HTERT RPE-1 (cell line): Measurements from ENCODE around the gene DKK2.
"Not testable (repeated sequence)": the region's sequence is repeated elsewhere in the genome, so short reads cannot be mapped to it uniquely, and the experiment has no call there.

Experiments
- in situ Hi-C: fragments of 300-500 bp; cut with MboI; formaldehyde crosslinking; loops from 4 replicates; pipeline ENCODE4 v1.14.3; 2020; ENCODE audit warnings: low sequenced_read_pairs

The DKK2 gene

DNA sequence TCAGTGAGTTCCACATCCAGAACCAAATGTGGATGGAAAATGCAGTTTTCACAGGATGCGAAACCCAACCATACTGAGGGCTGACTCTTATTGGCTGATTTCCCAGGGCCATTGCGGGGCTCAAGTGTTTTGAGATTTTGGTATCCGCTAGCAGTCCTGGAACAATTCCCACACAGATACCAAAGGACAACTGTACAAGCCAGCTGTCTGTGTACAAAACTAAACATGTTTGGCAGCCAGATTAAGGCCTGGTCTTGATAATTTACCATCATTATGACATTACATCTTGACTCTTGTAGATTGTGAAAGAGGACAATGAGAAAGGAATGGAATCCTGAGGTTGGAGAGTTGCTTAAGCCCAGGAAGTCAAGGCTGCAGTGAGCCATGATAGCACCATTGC is 121.9 kb downstream of the DKK2 start:
- in situ Hi-C loops = no loop called here

- in situ Hi-C loops = no loop called here
Measured at GRCh38 chr4:106909486-106910188, 126.5 kb downstream of the DKK2 start.

- in situ Hi-C loops = not testable (repeated sequence)
Measured at GRCh38 chr4:106908049-106908448, 128.1 kb downstream of the DKK2 start.

- in situ Hi-C loops = no loop called here
Measured at GRCh38 chr4:106907216-106907615, 128.9 kb downstream of the DKK2 start.

- in situ Hi-C loops = no loop called here
Measured at GRCh38 chr4:106906728-106907127, 129.4 kb downstream of the DKK2 start.

GRCh38 chr4:106898621-106899230 is 137.4 kb downstream of the DKK2 start:
- in situ Hi-C loops = no loop called here

GRCh38 chr4:106893903-106894302 is 142.2 kb downstream of the DKK2 start:
- in situ Hi-C loops = no loop called here

DNA sequence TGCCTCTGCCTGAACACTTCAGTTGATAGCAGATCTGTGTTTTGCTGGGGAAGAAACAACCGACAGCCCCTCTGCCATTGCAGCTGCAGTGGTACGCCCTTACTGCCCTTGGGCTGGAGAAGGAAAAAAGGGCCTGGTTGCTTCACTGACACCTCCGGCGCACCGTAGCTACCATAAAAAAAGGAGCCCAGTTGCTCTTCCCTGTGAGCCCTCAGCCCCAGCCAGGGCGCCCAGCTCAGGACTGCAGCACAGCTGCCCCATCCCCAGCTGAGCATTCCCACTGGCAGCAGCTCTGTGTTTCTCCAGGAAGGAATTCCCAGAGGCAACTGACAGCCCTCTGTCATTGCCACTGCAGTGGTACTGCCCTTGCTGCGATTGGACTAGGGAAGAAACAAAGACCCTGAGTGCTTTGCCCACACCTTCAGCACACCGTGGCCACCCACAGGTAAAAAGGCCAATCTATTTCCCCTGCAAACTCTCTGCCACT is 142.7 kb downstream of the DKK2 start:
- in situ Hi-C loops = no loop called here

- in situ Hi-C loops = no loop called here
Measured at GRCh38 chr4:106892786-106893185, 143.3 kb downstream of the DKK2 start.

DNA sequence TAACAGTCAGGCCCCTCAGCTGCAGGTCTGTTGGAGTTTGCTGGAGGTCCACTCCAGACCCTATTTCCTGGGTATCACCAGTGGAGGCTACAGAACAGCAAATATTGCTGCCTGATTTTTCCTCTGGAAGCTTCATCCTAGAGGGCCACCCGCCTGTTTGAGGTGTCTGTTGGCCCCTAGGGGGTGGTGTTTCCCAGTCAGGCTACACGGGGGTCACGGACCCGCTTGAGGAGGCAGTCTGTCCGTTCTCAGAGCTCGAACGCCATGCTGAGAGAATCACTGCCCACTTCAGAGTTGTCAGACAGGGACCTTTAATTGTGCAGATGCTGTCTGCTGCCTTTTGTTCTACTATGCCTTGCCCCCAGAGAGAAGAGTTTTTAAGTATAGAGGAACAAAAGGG is 160.8 kb downstream of the DKK2 start:
- in situ Hi-C loops = no loop called here
